Measurements from ENCODE around the gene SNX3.

The SNX3 gene

DNA sequence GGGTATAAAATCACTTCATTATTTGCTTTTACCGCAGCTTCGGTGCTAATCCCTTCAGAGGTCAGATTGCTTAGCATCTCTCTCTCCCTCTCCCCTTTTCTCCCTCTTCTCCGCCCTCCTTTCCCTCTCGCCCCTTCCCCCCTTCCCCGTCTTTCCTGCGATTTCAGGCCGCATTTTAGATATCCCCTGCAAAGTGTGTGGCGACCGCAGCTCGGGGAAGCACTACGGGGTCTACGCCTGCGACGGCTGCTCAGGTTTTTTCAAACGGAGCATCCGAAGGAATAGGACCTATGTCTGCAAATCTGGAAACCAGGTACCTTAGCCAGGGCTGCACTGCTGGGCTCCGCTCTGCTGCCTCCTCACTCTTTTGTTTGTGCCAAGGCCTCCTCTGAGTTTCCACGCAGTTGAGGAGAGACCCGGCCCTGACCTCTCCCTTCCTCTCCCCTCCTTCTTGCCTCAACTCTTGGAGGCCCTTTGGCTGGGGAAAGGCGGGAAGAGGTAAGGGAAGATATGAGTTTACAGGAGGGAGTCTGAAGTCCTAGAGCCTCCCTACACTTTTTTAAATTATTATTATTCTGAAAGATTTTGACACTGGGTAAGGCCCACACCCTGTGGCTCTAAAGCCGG is 89.4 kb downstream of the SNX3 start:
- no peak for DNase-seq (ENCODE audit: low read depth in 1 of 2, low spot score in 1 of 2)

DNA sequence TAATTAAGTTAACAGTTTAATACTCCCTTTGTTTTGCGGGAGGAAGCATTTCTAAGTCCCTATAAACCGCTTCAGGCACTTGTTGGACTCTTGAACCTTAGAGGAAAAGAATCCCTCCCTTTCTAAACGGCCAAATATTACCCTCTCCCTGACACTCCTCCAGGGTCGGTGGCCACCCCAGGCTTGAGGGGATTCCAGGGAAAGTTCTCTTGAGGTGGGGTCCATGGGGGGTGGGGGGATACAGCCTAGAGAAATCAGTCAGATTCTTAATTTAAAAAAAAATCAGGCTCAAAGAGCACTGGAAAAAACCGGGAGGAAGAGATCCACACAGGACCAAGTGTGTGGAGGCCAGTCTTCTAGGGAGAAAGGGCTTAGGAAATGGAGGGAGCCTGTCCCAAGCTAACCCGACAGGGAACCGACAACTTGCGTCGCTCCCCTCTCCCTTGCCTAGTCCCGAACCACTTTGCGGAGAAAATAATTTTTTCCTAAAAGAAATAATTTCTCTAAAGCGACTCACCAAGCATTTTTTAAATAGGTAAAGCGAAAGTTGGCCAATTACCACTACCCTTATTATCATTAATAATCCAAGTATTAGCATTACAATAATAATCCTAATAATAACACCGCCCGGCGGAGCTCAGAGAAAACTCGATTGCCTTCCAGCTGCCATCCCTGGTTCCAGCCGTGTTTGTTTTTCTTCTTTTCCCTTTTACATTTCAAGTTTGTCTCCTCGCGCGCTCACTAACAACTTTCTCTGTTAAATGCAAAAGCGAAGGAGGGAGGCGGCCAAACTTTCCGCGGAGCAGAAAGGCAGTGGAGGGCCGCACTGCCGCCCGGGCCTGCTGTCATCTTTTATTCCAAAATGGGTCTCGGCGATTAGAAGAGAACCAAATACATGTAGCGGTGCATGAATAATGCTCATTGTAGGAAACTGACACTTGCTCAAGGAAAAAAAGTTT is 90.2 kb downstream of the SNX3 start:
- no peak for DNase-seq (ENCODE audit: low read depth in 1 of 2, low spot score in 1 of 2)

DNA sequence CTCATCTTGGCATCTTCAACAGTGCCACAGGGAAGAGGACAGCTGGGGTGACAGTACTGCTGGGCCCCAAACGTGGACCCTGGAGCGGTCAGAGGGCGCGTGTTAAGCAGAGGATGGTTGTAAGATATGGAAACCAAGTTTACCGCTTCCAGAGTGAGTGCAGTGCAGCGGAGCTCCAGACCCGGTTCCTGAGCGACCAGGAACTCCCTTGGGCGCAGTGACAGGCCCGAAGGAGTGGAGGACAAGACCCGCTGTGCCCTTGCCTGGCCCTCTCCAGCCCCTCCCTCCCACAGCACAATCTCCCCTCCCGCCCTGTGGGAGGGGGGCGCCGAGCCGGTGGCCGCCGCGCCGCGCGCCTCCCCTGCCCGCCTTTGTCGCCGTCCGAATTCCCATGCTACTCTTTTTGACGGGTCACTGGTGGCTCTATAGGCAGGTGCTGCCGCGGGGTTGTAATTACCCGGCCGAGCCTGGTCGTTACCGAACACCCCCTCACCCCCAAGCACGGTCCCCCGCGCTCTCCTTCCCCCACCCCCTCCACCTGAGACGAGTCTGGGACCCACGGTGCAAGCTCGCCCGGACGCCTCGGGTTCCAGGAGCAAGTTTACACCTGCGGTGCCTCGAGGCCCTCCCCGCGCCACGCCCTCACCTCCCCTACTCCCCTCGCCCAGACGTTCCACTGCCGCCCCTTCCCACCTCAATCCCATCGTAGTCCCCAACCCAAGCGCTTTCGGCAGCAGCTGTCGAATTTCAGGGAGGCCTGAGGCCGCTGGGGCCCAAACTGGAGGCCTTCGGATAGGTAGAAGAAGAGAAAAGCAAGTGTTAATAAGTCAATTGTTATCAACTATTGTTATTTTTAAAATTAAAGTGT is 91.1 kb downstream of the SNX3 start:
- DNase-seq (ENCODE audit: low read depth in 1 of 2, low spot score in 1 of 2): no peak

DNA sequence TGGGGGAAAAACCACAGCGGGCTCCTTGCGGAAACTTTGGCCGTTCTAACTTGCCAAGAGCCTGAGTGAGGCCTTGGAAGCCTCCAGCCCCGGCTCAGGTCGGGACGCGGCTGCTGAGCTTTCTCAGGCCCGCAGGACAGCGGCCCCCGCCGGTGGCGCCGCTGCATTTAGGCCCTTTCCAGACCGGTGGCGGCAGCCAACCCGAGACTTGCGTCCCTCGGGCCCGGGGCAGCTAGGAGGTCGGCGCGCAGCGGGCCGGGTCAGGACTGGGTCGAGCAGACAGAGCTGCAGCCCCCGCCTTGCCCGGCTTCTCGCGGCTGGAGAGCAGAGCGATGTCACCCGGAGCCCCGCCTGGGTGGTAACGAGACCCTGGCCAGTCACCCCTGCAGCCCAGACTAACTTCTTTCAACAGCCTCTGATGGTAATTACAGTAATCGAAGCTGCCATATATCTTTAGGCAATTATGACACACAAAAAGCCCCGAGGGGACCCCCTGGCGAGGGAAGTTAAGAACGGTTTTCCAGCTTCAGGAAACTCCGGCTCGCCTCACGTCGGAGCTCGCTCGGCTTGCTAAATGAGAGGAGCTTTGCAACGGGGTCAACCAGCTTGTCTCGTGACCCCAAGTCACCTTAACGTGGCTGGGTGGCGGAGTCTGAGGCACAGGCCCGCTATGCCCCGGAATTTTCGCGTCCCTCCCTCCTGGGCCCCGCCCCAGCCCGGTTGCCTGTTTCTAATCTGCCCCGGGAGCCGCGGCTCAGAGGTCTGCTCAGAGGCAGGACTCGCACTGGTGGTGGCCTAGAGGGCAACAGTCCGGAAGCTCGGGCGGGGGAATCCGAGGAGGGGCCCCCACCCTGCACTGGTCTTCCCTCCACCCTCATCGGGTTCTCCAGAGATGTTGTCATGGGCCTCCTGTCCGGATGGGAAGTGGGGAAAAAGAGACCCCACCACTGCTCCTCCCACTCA is 92.1 kb downstream of the SNX3 start:
- DNase-seq (ENCODE audit: low read depth in 1 of 2, low spot score in 1 of 2): no peak

DNA sequence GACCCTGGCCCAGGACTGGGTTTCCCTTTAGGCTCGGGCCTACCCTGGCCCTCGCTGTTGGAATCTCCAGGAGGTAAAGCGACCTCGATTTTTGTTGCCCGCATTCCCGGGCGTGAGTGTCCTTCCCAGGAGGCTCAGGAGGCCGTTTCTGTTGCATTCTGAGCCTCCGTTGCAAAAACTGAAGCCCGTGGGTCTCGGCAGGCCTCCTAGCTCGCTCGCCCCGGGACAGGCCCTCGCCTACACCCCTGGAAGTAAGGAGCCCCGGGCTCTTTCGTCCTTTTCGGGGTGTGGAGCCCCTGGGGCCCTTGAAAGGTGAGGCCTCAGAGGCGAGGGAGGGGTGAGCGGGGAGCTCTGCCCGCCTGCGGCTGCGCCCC is 92.8 kb downstream of the SNX3 start:
- DNase-seq (ENCODE audit: low read depth in 1 of 2, low spot score in 1 of 2): no peak

DNA sequence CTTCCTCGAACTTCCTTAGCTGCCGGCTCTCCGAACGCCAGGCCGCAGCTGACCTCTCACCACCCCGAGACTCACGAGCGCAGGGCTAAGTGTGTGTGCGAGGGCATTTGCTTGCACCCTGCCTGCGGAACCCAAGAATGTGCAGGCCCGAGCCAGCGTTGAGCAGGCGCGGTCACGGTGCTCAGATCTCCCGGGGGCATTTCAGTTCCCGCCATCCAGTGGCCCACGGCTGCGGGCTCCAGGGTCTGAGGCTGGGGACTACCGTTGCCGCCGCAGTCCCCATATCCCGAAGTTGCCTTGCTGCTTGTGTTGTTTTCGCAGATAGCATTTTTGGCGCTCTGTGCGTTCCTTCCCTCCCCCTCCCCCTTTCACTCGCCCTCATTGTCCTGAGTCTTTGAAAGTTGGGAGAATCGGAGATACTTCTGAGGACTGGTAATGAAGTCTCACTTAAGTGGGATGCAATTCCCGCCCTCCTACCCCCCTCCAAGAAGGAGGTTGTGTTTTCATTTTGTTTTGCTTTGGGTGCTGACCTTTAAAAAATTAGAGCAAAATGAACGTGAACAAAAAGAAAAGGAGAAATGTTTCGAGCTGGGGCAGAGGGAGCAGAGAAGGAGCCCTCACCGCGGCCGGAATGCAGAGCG is 93.3 kb downstream of the SNX3 start:
- DNase-seq (ENCODE audit: low read depth in 1 of 2, low spot score in 1 of 2): no peak

DNA sequence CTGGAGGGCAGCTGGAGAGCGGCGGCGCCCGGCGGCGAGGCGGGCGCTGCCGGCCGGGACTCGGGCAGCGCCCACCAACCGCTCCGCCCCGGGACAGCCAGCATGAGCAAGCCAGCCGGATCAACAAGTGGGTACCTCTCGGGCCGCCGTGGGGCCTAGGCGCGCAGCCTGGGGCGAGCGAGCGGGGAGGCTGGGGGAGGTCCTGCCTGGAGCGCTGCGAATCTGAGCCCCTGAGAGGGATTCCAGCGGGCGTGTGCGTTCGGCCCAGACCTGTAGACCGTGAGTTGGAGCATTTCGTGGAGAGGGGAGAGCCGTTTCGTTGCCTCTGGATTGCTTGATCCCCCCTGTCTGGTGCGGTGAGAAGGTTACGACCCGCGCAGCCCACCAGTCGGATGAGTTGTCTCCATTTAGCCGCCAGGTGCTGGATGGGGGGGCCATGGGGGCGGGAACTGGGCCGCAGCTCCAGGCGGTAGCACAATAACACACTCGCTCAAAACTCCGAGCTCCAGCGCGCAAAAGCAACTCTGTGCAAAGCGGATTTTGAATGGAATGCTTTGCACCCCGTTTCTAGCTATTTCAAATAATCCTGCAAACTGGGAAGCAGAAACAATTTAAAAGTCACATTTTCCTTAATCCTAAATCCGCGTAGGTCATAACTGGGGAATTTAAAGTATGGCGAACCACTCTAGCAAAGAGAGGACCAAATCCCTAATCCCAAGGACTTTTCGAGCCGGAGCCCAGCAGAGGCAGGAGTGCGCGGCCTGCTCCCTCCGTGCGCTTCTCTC is 94.0 kb downstream of the SNX3 start:
- no peak for DNase-seq (ENCODE audit: low read depth in 1 of 2, low spot score in 1 of 2)

DNA sequence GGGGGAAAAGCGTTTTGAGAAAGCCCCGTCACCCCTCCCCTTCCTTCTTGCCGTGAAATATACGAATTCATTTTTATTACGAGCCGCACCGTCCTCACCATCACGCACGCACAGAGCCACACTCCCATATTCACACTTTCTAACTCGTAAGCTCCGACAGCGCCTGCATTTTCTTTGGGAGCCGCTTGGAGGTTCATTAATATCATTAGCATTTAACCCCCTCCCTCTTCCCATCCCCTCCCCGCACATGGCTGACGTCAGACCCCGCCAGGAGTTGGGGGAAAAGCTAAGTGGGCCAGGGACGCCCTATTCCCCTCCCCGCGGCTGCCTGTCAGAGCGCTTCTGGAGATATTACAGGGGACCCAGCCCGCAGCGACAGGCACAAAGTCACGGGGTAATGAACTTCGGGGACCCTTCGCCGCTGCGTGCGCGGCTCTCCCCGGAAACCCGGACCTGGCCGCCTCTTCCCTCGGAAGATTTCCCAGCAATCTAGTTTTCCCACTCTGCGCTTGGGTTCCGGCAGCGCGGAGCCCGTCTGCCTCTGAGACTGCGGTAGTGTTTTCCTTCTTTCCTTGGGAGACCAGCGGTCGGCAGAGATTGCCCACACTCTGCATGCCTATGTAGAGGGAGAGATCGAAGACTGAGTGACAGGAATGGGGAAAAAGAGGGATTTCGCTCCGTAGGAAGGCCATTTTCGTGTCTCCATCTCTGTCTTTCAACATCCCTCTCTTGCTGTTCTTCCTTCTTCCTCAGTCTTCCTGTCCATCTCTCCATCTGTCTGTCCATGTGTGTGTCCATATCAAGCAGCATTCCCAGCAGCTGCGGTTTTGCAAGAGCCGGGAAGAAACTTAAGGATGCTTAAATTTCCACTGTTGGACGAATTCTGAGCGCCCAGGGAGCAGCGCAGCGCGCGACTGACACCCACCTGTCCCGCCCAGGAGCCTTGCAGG is 94.9 kb downstream of the SNX3 start, which contains the start of gene NR2E1:
Gene NR2E1, plus strand, starts transcription at position 309 of the 950 bp plus-strand sequence. CDS start 744 bp downstream, outside the sequence.
- DNase-seq (ENCODE audit: low read depth in 1 of 2, low spot score in 1 of 2): no peak

DNA sequence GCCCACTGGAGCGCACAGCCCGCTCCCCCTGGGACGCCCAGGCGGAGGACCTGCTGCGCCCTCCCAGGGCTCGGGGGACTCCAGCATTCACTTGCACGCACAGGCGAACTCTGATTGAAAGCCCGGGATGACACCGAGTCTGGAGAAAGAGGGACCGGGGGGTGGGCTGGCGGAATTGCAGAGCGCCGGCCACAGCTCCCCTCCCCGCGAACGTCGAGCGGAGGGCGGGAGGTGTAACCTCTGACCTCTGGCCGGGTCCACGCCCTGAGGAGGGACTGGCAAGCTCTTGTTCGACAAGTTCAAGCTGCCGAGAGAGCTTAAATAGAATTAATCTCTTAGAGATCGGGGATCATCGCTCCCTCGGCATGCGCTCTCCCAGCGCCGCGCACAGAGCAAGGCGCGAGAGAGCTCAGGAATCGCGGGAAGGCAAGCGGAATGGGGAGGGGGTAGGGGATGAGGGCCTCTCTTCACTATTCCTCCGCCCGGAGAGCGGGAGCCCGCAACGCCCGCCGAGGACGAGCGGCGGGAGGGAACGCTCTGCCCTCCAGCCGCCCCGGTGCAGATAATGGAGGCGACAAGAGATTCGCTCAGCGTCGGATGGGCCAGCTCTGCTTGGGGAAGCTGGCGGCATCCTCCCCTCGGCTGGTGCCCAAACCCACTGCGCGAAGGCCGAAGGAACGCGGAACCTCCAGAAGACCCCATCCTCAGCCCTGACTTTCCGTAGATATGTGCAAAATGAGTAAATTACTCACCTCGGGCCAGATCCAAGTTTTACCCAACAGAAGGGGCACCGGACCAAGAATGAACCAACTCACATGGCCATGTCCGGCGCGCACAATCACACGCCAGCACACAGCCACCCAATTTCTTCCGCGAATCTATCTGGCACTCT is 95.8 kb downstream of the SNX3 start:
- no peak for DNase-seq (ENCODE audit: low read depth in 1 of 2, low spot score in 1 of 2)

DNA sequence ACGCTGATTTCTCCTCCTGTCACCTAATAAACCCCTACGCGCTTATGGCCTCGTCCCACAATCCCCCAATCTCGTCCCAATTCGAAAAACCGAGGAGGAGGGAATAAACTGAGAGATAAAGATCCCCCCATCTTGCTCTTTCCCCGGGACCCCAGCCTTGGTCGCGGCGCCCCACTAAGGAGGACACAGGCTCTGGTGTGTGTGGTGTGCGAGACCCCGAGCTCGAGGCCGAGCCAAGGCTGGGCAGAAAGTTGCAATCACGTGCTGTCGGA is 96.4 kb downstream of the SNX3 start:
- no peak for DNase-seq (ENCODE audit: low read depth in 1 of 2, low spot score in 1 of 2)

DNA sequence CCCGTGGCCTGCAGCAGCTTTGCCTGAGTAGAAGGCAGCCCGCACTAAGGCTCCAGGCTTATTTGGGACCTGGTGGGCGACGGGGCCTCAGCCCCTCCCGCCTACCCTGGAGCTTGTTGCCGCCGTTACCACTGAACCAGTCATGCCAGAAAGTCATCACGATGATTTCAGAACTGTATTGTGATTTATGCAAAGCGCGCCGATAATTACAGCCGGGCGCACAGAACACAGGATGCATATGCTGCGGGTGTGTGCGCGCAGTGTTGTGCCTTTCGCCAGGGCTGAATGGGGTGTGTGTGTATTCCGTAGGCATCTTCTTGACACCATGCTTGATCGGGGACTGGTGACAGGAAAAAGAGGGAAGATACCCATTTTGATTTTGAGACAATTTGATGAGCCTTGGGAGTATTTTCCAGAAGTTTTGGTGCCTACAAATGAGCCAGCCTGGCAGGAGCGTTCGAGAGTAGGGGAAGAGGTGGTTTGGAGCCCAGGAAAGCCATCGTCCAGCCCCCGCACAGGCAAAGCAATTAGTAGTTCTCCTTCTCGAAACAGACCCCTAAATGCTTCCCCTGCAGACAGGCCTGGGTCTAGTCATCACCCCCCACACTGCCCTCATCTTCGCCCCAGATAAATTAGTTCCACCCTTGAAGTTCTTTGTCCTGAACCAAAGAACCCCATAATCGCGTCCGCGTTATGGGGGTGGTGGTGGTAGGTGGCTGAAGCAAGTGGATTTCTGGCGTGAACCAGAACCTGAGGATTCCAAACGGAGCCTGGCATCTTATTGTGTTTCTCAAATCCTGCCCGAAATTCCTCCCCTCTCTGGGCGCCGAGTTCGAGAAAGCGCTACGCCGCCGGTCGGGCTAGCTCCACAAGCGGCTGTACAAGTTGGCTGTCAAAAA is 96.9 kb downstream of the SNX3 start:
- DNase-seq (ENCODE audit: low read depth in 1 of 2, low spot score in 1 of 2): no peak

DNA sequence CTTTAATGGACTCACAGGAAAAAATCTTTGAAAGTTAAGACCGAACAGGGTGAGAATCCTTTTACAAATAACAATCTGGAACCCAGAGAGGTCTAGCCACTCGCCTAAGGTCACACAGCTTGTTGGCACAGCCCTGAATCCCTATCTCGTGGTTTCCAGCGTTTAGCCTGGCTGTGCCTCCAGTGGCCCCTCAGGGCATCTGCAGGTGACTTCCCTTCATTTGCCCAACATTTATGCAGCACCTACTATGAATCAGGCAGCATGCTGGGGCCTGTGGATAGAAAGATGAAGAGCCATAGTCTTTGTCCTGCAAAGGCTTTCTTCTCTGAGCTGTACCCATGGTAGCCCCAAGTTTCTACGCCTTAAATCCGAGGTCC is 97.6 kb downstream of the SNX3 start:
- DNase-seq (ENCODE audit: low read depth in 1 of 2, low spot score in 1 of 2): no peak

DNA sequence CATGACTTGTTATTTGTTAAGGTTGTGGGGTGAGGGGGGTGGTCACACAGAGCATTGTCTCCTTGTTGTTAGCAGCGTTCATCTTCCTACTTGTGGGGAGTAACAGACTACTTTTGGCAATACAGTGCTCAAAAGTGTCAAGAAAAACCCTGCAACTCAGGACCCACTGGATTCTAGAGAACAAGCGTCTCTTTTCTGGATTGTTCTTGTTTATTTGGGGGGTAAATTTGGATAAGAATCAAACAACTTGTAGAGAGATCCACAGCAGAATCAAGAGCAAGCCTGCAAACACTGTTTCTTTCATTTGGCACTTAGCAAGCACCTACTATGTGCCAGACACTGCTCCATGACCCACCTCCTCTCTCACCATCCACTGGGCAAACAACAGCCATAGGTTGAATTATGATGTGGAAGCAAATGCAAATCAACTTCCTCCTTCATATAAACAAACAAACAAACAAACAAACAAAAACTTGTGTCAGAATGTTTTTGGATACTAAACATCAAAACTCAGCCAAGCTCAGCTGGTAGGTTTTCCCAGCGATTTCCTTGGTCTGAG is 99.0 kb downstream of the SNX3 start:
- no peak for DNase-seq (ENCODE audit: low read depth in 1 of 2, low spot score in 1 of 2)
